Activated CD8-positive, alpha-beta memory T cell treated with anti-CD3 and anti-CD28 coated beads, Interleukin-2, amount 50 U/mL, for 48 hours (primary cell): Measurements from ENCODE around the gene TUBGCP4.
"Not testable (repeated sequence)": the region's sequence is repeated elsewhere in the genome, so short reads cannot be mapped to it uniquely, and the experiment has no call there.

Experiments used
- DNase-seq: peaks from one replicate; pipeline ENCODE4 v3.0.0-alpha.2; 2020

TUBGCP4 gene, protein sequence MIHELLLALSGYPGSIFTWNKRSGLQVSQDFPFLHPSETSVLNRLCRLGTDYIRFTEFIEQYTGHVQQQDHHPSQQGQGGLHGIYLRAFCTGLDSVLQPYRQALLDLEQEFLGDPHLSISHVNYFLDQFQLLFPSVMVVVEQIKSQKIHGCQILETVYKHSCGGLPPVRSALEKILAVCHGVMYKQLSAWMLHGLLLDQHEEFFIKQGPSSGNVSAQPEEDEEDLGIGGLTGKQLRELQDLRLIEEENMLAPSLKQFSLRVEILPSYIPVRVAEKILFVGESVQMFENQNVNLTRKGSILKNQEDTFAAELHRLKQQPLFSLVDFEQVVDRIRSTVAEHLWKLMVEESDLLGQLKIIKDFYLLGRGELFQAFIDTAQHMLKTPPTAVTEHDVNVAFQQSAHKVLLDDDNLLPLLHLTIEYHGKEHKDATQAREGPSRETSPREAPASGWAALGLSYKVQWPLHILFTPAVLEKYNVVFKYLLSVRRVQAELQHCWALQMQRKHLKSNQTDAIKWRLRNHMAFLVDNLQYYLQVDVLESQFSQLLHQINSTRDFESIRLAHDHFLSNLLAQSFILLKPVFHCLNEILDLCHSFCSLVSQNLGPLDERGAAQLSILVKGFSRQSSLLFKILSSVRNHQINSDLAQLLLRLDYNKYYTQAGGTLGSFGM

DNA sequence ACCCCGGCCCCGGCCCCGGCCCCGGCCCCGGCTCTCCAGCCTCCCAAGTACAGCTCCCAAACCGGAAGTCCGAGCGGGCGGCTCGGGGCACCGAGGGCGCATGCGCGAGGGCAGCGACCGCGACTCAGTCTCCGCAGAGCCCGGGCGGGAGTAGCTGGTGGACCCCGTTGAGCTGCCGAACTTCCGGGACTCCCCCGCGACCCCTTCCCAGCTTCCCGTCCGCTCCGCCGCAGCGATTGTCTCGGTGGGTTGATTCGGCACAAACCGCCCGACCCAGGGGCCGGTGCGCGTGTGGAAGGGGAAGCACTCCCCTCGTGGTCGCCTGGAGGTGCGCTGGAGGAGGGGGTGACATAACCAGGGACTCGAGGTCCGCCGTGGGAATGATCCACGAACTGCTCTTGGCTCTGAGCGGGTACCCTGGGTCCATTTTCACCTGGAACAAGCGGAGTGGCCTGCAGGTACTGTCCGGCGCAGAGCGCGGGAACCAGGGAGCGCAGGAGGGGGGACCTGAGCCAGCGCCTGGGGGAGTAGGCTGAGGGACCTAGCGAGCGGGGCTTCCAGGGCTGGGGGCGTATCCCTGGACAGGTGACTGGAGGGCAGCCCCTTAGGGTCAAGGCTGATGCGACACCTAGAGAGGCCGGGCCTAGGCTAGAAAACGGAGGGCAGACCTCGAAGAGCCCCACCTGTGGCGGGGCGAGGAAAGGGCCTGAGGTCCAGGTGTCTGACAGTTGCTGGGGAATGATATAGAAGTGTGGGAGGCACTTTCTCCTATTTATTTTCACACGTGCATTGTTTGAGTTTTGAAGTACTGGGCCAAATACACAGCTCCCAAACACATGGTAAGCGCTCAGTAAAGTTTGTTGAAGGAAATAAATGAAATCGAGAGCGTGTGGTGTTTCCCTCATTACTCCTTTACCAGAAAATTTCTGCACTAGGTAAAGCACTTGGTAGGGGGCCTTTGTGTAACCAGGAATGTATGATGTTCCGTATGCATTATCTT, at the start of gene TUBGCP4, which contains the start of gene ZSCAN29:
Gene TUBGCP4 (plus strand): TSS at position 127 of the 1,000 bp plus-strand sequence. CDS start 254 bp downstream, at position 381.
Gene ZSCAN29 (minus strand): TSS at position 69 of the 1,000 bp plus-strand sequence. CDS start 1,130 bp downstream, outside the sequence.
- peak; percentile 93 for DNase-seq

DNA sequence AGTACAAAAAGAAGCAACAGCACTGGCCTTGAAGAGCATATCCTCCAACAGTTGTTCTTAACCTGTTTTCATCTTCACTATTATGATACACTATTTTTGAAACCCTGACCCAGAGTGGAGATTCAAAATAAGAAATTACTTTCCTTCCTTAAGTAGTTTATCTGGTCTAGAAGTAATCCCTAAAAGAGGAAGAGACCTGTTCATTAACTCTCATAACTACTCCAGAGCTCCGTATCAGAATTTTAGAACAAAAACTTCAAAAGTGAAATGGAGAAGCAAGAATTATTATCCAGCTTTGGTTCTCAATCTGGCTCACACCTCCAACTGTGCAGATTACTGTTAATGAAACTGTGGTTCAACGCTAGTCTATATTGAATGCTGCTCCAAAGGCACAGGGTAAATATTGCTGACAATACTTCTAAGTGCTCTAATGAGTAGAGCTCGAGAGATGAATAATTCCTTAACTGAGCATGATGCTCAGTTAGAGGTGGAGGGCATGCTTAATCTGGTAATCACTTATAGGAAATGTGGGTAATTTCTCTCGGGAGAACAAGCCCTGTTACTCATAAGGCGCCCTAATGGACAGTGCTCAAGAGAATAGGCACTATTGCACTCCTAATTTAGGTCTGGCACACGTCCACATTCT, 45.7 kb upstream of the TUBGCP4 start:
- no peak for DNase-seq

DNA sequence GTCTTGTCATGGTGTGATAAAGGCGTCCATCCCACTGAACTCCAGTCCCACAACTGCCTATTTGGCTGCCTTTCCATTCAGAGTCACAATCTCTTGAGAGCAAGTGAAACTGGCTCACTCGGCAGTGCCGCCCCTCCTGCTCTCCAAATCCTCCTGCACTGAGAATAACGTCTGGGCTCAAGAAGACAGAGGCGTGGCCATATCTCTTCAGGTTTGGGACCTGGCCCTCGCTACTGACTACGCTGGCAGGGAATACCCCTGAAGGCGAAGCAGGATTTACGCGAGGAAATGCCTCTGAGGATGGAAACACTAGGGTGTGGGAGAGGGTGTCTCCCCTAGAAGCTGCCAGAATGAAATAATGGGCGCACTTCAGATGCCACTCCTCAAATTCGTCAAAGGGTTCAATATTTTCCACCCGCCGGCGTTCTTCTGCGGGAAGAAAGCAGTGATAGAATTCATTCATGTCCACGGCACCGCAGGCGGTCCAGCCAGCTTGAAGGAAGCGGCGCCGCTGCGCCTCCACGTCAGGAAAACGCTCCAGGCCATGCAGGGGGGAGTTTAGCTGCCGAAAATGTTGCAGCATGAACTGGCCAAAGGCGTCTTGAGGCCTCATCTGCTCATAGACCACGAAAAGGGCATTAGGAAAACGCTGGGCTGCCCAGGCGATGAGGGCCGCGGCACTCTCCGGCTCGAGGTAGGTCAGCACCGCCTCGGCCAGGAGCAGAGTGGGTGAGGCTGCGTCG, 41.5 kb upstream of the TUBGCP4 start:
- DNase-seq = peak; percentile 52

DNA sequence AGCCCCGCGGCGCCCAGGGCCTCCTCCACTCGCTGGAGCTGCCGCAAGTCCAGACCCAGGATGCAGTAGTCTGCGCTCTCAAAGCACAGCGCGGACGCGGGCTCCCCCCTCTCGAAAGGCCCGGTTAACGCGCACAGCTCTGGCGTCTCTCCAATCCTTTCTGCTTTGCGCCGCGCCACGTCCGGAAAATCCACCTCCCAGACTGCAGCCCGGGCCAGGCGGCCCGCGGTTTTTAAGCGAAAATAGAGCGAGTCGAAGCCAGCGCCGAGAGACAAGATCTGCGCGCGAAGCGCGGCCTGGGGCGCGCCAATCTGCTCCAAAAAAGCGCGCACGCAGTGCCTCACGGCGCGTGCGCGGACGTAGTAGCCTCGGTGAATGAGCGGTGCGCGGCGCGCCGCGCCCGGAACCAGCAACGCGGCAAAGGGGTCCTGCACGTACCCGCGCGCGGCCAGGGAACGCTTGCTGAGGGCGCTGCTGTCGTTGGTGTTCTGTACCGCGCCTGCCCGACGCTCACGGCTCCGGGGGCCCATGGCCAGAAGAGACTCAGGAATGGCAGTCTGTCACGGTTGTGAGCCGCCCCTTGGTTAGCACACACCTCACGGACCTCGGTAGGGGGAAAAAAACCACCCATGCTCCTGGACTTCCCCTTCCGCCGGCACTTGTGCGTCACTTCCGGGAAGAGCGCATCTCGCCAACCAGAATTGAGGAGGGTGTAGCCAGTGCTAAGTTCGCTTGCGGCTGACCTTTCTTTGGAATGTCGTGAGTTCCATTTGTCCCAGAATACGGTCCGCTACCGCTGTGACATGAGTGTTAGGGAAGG, 40.7 kb upstream of the TUBGCP4 start, which contains the start of gene LCMT2:
Gene LCMT2 (minus strand): TSS at position 614 of the 820 bp plus-strand sequence. CDS start 84 bp downstream, at position 530.
- peak; percentile 91 for DNase-seq

DNA sequence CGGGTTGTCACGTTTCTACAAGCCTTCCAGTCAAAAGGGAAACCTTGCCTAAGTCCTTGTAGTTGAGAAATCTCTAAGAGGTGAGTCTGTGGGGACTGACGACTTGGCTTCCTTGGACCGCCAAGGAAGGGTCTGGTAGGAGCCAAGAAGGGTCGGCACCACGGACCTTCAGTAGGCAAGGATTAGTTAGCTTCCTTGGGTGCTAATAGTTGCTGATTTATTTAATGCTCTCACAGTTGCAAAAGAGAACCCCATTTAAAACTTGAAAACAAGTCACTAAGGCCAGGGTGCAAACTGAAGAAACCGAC, 40.2 kb upstream of the TUBGCP4 start:
- no peak for DNase-seq

DNA sequence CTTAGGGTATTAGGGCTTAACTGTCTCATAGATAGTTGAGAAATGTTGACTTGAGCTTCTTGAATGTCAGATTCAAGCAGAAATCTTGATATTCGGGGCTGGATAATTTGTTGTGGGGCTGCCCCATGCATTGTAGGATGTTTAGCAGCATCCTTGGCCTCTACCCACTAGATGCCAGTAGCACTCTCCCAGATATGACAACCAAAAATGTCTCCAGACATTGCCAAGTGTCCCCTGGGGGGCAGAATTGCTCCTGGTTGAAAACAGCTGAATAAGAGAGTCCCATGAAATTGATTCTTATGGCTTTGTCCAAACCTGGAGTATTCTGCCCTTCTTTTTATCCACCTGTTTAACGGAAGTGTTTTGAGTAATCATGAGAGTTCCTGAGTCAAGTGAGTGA, 24.6 kb upstream of the TUBGCP4 start:
- DNase-seq = no peak

DNA sequence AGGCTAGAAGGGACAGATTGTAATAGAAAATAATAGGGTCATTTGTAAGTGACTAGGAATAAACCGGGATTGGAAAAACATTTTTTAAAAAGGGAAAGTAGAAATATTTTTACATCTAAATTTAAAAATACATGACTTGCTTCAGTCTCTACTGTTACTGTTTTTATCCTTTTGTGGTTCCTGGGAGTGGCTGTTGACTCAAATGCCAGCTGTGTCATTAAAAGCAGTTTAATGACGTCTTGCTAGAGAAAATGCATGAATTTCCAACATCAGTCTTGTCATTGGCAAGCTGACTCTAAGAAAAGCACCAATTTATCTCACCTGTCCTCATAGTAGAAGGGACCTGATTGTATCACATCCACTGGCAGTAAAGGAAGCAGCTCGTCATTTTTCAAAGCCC, 23.8 kb upstream of the TUBGCP4 start:
- no peak for DNase-seq

DNA sequence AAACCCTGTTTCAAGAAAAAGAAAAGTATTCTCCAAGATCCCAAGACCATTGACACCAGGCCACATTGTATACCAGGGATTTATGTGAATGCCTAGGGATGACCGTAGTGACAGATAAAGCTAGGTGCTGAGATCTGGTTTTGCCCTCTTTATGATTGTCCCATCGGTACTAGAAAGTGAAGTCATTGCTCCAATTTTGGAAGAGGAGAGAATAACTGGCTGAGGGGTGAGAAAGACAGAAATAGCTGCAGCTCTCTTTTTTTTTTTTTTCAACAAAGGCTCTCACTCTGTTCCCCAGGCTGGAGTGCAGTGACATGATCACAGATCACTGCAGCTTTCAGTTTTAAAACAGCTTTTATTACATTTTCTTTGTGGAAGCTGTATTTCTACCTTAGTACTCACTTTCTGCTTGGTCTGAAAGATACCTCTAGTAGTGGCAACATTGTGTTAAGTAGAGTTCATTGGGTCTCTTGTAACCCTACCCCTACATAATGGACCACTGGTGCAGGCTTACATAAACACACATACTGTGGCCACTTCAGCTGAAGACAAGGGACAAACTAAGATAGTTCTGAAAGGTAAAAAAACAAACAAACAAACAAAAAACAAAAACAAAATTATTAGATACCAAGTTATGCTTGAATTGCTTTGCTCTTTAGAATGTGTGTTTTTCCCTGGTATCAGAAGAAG, 18.1 kb upstream of the TUBGCP4 start:
- DNase-seq = no peak

DNA sequence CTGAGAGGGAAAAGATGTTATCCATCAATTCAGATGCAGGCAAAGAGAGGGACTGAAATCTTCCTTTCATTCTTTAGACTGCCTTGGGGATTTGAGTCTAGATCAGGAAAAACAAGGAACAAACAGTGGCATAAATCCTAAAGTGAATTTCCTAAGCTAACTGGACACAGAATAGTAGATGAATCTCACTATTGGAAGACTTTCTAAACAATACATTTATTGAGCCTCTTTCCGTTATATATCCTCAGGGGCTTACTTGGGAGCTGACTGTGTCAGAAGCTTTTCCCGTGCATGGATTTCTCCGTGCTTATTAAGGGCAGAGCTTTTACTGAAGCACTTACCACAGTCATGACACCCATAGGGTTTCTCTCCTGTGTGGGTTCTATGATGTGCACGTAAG, 10.1 kb upstream of the TUBGCP4 start:
- no peak for DNase-seq

DNA sequence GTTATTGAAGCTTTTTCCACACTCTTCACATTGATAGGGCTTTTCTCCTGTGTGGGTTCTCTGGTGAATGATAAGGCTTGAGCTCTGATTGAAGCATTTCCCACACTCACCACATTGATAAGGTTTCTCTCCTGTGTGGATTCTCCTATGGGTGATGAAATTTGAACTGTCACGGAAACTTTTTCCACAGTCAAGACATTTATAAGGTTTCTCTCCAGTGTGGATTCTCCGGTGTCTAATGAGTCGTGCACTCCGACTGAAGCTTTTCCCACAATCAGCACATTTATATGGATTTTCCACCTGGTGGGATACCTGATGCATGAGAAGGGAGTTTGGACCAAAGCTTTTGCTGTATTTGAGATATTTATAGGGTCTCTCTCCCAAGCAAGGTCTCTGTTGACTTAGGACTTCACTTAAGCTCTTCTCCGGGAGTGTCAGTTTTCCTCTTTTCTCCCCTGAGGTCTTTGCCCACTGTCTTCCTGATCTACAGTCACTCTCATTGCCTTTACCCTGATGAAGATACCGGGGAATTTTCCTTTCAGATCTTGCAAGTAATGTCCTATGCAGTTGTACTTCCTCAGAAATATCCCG, 9.5 kb upstream of the TUBGCP4 start:
- DNase-seq = no peak

DNA sequence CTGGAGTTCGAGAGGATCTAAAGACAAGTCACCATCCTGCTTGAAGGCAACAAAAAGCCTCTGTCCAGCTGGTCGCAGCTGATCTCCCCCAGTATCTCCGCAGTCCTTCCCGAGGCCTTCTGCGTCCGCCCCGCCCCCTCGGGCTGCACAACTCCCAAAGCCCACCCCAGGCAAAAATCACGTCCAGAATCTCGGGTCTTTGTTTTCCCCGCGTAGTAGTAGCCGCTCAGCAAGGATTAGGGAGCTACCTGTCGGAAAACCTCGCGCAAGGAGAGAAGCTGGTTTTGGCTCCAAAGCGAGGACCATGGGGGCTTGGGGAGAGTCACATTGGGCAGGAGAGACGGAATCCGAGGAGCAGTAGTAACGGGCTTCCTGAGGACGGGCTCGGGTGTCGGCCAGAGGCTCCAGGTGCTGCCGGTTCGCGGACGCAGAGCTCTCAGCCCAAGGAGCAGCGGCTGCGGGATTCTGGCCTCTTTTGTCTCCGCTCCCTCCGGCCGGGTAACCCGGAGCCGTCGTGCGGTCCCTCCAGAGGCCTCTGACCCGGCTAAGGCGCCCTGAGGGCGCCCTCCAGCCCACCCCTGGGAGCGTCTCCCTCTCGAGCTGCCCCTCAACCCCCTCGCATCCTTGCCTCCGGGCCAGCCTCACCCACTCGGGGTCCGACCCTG, 459 bp upstream of the TUBGCP4 start:
- DNase-seq = peak; percentile 59

DNA sequence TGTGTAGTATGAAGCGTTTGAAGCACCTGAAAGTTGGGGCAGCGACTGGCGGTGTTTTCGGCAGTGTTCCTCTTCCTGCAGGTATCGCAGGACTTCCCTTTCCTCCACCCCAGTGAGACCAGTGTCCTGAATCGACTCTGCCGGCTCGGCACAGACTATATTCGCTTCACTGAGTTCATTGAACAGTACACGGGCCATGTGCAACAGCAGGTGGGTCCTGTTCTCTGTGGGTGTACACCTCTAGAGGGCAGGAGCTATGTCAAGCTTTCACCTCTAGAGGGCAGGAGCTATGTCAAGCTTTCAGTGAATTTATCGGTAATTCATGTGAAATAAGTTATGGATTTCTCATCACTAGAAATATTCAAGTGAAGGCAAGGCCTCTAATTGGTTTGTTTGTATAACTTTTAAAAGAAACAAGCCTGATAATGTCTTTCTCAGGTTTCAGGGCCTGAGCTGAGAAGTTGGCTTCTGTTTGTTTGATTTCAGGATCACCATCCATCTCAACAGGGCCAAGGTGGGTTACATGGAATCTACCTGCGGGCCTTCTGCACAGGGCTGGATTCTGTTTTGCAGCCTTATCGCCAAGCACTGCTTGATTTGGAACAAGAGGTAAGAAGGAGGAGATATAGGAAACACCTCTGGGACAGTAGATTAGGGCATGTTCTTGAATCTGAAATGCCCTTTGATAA, 5.3 kb downstream of the TUBGCP4 start:
- peak; percentile 57 for DNase-seq

DNA sequence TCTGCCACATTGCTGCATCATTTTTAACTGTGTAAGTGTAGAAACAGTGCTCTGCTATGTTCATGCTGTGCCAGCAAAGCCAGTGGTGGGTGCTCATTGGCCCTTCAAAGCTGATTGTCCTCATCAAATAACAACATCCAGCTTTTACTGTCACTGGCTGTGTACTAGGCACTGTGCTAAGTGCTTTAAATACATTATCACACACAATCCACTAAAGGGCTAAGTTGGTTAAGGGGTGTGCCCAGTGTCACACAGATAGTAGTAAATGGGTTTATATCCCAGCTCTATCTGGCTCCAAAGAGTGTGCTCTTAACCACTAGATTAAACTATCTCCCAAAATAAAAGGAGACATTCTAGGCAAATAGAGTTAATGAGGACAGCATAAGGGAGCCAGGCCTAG, 7.7 kb downstream of the TUBGCP4 start:
- no peak for DNase-seq

DNA sequence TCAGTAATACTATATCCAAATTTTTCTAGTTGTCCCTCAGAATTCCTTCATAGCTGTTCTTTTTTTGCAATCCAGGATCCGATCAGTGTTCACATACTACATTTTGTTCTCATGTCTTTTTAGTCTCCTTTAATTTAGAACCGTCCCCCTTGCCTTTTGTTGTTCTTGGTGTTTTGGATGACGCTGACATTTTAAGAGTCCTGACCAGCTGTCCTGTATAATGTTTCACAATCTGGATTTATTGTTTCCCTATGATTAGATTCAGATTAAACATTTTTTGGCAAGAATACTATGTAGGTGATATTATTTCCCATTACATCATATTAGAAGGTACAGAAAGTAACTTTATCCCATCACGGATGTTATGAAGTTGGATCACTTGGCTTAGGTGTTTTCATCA, 11.4 kb downstream of the TUBGCP4 start:
- no peak for DNase-seq

DNA sequence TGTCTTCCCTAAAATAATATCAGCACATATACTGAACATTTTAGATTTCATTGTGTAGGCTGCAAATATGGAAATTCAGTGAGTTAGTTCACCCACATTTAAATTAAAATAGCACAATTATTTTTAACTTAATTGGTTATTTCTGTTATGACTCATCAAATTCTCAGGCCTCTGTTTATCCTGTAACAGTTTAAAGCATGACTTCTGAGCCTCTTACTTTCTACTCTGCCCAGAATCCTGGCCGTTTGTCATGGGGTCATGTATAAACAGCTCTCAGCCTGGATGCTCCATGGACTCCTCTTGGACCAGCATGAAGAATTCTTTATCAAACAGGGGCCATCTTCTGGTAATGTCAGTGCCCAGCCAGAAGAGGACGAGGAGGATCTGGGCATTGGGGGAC, 12.2 kb downstream of the TUBGCP4 start:
- no peak for DNase-seq

DNA sequence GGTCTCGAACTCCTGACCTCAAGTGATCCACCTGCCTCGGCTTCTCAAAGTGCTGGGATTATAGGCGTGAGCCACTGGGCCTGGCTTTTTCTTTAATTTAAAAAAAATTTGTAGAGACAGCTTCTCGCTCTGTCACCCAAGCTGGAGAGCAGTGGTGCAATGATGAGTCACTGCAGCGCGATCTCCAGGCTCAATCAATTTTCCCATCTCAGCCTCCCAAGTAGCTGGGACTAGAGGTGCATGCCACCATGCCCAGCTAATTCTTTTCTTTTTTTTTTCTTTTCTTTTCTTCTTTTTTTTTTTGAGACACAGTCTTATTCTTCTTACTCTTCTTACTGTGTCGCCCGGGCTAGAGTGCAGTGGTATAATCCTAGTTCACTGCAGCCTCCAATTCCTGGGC, 19.8 kb downstream of the TUBGCP4 start:
- DNase-seq = no peak

DNA sequence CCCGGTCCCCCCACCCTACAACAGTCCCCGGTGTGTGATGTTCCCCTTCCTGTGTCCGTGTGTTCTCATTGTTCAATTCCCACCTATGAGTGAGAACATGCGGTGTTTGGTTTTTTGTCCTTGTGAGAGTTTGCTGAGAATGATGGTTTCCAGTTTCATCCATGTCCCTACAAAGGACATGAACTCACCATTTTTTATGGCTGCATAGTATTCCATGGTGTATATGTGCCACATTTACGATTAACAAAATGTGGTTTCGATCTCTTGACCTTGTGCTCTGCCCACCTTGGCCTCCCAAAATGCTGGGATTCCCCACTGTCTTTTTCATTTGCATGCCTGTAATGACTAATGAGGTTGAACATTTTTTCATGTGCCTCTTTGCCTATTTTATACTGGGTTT, 22.7 kb downstream of the TUBGCP4 start:
- not testable (repeated sequence) for DNase-seq

DNA sequence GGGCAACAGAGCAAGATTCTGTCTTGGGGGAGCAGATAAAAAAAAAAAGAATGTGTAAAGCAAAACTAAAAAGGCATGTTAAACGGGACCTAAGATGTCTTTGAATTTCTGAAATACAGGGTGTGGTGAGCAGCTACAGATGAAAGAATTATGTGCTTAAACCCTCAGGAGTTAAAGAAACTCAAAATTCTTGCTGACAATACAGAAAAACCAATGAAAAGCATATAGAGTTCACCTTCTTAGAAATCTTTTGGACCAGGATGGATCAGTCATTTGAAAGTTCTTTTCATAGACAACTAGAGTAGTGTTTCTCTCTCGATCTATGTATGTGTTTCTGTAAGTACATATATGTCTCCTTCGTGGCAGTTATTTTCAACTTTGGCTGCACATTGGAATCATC, 31.4 kb downstream of the TUBGCP4 start:
- no peak for DNase-seq

DNA sequence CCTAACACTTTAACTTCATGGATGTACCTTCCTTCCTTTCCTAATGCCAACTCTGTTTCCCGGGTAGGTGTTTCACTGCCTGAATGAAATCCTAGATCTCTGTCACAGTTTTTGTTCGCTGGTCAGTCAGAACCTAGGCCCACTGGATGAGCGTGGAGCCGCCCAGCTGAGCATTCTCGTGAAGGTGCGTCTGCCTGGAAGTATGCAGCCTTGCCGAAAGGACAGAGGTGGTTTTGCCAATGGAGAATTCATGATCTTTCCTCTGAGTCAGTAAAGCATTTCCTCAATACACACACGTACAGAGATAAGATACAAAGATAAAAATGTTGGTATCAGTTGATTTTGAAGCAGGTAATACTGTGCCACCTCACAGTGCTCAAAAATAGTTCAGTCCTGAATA, 32.7 kb downstream of the TUBGCP4 start:
- DNase-seq = no peak
